DMS153 (cell line): ENCODE measurements around the gene HBS1L.

Experiments
- DNase-seq: peaks from one replicate; lab custom pipeline; 2025; lab: John Stamatoyannopoulos, UW

The HBS1L gene

DNA sequence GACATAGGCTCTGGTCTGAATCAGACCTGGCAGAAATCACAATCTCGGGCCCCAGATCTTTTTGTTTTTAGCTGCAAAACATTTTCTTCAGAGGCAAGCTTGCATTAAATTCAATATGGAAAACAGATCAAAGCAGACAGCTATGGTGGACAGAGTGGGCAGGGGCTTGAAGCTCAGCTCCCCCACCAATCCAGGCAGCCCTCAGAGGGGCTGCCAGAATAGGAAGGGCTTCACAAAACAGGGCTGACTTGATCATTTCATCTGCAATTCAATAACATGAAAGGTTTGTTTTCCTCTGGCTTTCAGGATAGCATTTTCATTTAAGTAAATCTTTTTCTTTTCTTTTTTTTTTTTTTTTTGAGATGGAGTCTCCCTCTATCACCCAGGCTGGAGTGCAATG, 55.5 kb downstream of the HBS1L start:
- DNase-seq = no peak

DNA sequence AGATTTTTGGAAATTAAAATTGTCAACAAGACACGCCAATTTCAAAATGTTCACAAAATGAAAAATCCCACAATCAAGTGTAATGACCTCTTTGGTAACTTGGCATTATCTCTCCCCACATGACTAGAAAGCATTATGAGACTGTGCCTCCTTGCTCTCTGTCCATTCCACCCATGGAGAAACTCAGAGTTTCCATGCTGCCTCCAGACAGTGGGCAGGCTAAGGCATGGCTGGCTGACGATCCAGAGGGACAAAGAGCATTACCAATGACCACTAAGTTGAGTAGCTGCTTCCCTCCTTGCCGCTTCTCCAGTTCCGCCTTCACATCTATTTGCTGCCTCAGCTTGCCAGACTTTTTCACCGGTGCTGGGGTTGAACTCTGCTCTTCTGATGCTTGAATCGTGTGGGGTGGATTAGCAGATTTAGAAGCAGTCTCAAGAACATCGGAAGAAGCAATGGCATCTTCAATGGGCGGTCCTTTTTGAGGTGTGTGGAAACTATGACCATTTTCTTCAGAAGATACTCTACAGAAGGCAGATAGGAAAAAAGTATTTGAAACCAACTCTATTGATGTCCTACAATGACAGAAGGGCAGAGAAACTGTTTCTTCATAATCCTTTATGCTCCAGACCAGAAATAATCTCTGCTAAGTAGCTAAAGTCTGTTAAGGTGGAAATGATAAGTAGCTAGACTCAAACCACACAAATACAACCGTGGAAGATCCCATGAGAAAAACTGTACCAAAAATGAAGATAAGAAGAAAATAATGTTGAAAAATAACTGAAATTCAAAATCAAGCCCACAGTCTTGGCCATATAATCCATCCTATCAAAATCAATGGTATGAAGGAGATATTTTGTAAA, 57.3 kb downstream of the HBS1L start:
- DNase-seq = no peak

DNA sequence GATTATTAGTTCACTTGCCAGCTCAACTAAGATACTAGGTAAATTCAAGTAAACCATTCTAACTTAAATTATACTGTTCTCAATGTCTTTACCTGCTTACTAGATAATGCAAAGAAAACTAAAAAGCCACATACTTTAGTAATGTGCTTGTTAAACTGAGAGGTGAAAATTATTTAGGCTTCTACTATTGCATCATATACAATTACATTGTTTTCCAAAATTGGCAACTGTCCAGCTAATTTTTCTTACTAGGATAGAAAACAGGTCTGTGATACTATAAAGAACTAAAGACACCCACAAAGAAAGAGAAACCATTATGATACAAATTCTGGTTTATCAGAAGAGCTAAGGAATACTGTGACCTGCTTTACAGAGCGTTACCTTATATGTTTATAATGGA, 59.1 kb downstream of the HBS1L start:
- no peak for DNase-seq

DNA sequence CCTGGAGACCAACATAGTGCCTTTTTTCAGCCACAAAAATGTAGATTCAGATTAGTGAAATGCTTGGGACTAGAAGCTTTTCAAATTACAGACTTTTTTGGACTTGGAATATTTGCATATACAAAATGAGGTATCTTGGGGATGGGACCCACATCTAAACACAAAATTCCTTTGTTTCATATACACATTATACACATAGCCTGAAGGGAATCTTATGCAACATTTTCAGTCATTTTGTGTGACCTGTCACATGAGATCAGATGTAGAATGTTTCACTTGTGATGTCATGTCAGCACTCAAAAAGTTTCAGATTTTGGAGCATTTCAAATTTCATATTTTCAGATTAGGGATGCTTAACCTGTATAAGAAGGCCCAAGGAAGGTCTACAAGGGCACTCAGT, 60.2 kb downstream of the HBS1L start:
- DNase-seq = no peak

DNA sequence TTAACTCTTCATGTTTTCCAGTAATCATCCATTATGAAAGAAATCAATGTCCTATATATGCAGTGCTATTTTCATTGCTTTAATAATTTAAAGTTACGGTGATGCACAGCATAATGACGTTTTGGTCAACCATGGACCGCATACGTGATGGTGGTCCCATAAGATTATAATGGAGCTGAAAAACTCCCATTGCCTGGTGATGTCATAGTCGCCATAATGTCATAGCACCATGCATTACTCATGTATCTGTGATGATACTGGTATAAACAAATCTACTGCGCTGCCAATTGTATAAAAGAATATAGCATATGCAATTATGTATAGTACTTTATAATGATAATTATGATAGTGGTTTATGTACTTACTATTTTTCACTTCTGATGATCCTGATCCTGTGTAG, 62.5 kb downstream of the HBS1L start:
- no peak for DNase-seq

DNA sequence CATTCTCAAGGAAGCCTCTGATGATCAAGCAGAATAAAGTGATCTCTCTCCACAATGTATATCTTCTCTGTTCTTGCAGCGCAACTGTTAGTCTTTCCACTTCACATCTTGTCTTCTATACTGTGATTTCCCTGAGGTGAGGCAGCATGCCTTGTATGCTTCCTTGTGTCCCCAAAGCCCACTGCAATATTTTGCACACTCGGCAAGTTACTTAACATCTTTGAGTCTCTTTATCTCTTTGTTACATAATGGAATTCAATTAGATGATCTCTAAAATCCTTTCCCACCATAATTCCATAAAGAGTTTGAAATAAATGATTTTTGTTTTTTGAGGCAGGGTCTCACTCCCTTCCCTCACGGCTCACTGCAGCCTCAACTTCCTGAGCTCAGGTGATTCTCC, 64.4 kb downstream of the HBS1L start:
- no peak for DNase-seq

DNA sequence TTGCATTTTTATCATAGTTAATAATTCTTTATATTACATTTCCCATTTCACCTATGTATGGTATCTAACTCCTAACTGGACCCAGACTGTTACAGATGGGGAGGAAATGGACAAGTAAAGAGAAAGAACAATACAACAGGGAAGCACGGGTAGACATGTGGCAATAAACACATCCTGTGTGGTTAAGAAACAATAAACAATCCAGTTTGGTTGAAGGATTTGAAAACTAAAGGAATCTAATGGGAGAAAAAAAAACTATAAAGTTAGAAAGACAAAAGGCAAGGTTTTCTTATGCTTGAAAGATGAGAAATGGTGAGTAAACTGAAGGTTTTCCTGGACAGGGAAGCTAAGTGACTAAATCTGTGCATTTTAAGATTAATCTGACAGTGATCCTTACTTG, 69.8 kb downstream of the HBS1L start:
- no peak for DNase-seq

DNA sequence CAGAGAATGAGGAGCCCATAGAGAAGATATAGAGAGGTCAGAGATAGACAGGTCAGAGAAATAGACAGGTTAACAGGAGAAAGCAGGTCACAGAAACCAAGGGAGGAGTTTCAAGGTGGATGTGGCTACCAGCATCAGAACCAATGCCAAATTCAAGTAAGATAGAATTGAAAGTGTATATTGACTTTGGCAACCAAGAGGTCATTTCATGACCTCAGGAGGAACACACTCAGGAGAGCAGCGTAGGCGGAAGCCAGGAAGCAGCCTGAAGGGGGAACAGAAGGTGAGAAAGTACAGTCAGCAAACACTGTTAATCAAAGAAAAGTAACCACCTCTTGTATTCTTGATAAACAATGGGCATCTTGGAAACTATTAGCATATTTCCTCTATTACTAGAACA, 70.8 kb downstream of the HBS1L start:
- no peak for DNase-seq

DNA sequence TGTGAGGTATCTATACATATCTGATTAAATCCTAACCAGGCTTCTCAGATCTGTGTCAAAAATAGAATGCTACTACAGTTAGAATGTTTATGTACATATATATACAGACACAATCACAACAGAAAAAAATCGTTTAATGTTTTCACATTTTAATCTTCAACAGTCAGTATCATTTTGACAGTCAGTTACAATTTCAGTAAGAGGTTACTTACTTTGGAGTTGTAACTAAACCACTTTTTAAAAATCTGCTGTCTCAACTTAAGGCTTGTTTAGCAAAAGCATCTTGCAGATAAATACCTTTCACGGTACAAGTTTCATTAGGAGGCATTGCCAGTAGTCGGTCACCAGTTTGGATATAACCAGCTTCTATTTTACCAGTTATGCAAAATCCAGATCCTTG, 72.5 kb downstream of the HBS1L start:
- no peak for DNase-seq

DNA sequence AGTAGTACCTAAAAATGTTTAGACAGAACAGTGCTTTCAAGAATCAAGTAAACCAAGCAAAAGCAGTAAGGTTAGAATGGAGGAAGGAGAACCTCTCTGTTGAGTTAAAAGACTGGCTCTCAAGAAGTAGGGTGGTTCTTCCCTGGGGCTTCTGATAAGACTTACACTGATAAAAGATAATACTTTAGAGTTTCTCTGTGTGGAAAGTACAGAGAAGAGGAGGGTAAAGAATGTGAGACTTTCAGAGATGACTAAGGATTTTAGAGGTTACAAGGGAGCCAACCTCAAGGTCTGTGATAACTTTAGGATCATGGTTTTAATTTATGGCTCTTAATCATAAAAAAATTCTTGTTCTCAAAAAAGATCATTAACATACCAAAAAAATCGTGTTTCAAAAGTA, 73.8 kb downstream of the HBS1L start:
- DNase-seq = no peak

DNA sequence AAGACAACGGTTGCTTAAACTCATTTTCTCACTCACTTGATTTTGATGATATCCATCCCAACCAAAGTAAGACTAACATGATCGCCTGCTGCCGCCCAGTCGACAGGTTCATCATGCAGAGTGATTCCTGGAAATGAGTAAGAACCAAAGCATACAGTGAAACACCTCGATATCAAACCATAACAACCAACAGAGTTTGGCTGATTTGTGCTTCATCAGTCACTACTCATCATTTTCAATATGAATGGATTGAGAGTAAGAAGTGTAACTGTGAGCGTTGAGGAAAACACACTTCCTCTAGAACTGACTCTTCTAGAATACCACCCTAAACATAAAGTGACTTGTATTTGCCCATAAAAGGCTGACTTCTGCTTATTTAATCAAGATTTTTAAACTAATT, 75.5 kb downstream of the HBS1L start:
- no peak for DNase-seq

DNA sequence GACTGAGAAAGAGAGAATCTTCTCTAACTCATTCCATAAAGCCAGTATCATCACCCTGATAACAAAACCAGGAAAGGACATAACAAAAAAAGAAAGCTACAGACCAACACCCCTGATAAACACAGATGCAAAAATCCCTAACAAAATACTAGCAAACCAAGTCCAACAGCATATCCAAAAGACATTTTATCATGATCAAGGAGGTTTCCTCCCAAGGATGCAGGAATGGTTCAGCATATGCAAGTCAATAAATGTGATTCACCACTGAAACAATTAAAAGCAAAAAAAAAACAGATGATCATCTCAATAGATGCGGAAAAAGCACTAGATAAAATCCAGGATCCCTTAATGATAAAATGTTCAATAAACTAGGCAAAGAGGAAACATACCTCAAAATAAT, 80.3 kb downstream of the HBS1L start:
- no peak for DNase-seq

DNA sequence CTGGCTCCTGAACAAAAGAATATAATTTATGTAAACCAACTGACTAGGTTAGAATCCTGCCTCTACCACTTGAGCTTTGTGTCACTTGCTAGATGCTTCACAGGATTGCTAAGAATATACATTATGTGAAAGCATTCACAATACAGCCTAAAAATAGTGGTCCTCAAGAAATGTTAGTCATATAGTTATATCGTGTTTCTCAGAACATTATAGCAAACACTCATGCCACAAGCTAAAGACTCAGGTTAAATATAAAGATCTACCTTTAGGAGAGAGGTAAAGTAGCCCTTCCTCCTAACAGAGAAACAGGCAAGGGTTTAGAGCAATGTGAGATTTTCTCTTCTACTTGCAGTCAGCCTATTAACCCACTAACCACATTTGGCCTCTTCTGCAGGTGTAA, 86.9 kb downstream of the HBS1L start:
- DNase-seq = no peak

DNA sequence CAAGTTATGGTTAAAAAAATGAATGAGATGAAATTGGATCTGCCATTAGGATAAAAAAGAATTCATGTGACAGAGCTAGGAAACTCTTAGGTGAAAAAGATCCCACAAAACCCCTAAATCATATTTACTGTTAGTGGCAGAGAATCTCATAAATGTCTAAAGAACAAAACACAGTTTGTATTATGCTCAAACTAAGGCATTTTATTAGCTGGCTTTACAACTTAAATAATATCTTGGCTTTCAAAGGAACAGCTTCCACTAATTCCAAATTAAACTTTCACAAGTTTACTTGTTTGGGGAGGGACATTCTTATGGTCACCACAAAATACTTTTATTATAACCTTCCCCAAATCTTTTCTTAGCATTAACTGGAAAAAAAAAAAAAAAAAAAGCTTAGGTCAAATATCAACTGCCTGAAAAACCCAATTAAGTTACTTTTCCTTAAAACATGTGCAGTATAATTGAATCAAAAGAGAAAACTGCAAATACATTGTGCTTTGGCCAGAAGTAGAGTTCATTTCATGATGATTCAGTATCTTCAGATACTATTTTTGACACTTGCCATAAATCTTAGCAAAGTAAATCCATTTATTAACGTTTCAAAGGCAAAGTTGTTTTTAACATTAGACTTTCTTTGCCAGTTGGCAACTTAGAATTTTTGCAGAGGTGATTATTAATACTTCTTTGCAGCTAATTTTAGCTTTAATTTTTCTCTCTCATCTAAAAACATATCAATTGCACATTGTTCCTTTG, 90.0 kb downstream of the HBS1L start:
- DNase-seq = no peak

DNA sequence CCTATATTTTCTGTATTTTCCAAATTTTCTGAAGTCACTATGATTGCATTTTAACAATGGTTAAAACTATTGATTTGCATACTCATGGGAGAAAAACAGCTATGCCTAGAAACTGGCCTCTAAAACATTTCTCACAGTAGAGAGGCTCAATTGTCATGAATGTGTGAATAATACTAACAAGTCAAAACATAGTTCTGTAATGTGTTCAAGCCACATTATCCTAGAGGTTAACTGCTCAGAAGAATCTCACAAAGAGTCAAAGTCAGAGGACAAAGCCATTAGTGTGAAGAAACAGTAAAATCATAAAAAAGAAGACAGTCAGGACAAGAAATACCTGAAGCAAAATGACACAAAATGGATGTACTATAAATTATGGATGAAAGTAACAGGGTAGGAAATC, 92.2 kb downstream of the HBS1L start:
- no peak for DNase-seq

DNA sequence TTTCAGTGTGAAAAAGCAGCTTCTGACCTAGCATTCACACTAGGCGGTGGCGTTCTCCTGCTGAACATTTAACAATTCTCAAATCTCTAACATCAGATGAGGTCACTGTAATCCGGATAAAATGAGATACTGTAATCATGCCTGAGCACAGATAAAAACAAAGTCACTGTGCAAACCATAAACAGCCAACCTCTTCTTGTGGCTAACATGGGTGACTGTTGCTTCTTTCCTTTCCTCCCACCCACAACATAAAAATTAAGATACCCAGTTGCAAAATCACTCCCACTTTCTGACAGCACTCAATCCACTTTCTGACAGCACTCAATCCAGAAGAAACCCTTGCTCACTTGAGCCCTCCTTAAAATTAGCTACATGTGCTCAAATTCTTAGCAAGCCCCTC, 93.3 kb downstream of the HBS1L start:
- DNase-seq = no peak

DNA sequence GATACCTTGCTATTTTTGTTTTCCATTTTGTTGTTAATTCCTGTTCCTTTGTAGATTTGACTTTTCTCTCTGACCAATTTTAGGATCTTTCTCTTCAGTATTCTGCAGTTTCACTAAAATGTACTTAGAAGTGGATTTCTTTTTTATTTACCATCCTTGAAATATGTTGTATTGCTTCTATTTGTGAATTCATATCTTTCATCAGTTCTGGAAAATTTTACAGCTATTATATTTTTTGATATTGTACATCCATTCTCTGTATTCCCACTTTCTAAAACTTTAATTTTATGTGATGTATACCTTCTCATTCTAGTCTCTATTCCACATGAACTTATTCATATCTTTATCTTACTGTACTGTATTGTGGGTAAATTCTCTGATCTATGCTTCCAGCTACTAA, 95.0 kb downstream of the HBS1L start:
- DNase-seq = no peak

DNA sequence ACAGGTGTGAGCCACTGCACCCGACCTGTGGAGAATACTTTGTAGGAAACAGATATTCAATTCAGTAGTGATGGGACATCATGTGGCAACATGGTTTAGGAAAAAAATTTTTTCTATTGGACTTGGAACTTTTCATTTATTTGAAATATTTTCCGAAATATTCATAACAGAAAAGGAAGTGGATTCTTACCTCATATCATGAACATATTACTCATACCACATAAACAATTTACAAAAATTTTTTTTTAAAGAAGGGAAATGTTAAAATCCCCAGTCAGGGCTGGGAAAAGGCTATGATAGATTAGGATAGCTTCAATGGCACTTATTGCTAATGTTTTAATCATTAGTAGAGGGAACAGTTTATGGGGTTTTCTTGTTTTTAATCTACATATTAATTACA, 97.9 kb downstream of the HBS1L start:
- DNase-seq = no peak

DNA sequence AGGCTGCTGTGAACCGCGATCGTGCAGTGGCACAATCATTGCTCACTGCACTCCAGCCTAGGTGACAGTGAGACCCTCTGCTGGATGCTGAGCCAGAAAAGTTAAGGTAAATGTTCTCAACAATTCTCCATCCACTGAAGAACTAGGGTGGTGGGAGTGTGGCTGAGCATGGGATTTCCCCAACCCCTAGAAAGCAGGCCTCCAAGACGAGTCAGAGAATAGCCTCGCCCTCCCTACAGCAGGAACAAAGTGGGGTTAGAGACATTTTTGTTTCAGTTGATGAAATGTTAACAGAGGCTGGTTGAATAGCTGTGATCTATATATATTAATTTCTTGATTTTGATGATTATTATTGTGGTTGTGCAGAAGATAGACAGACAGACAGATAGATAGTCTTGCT, 98.6 kb downstream of the HBS1L start:
- no peak for DNase-seq

DNA sequence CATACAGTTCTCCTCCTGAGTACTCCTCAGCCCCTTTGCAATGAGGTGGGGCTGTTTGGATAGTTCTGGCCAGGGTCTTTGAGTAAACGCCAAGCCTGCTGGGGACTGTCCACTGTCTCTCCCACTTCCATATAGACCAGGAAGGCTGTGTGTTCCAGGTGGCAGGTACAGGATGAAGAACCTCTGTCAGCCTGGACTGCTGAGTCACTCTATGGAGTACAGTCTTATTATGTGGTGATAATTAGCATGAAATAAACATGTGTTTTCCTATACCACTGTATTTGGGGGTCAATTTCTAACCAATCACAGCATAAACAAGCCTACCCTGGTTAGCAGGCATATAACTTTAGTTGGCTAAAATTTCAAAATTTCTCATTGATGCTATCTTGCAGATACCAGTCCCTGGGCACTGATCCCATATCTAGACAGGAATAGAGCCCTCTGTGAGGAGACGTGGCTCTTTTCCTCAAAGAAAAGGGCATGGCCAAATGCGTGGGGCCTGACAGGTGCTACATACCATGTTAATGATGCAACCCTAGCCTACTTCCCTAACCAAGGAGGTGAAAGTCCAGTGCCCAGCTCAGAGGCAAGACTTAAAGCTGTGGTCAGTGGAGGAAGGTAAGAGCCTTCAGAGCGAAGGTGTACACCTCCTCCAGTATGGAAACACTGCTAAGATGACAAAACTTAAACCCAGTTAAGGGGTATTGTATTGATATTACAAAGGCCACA, 100.2 kb downstream of the HBS1L start:
- no peak for DNase-seq

DNA sequence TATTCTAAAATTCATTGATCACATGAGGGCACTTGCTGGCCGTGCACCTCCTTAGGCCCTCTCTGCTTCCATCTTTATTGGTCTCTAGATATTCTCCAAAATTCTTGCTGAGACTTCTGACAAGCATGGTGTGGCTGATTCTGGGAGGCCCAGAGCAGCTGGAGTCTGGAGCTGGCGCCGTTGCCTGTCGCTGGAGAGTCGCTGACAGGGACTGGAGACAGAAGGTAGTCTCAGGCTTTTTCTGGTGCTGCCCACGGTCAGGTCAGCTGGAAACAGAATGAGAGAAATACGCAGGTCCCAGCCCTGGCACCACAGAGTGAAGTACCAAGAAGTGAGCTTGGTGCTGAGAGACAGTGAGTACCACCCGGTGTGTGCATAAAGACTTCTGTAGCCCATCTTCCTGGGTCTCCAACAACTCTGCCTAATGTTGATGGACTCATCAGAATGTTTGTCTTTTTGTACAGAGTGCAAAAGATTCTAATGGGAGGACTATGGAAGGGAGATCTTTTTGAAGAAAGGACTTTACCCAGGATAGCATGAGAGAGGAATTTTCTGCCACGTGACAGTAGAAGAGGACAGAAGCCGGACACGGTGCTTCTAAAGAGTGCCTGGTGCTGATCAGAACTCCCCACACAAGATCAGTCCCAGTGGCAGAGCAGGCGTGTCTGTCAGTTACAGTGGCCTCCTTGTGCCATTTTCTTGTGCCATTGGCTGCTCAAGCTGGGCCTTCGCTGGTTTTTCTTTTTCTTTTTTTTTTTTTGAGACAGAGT, 102.9 kb downstream of the HBS1L start:
- no peak for DNase-seq

DNA sequence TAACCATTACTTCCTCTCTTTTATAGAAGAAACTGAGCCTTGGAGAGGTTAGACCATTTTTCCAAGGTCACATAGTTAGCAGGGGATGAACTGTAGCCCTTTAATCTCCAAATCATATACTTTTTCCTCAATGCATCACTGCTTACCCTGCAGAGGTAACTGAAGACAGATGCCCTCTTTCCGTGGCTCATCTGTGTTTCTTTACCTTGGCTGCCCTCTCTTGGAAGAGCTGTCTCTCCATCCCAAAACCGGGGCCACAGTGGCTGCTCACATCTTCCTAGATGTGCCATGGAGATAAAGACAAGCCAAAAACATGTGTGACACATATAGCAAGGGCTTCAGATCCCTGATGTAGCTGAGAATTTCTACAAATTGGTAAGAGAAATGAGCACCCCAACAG, 104.1 kb downstream of the HBS1L start:
- no peak for DNase-seq
